ENCODE results near the gene EPHA3.

GRCh38 chr3:89363171-89363570 lies 255.8 kb downstream of the EPHA3 start:
- TF ChIP-seq POLR2A (IDR thresholded peaks at IDR 0.05; ENCODE audit: low read depth, low read length) (no peak), POLR2AphosphoS5 (IDR thresholded peaks at IDR 0.05; ENCODE audit: low read depth, low read length) (no peak), SPI1 (IDR thresholded peaks at IDR 0.05; ENCODE audit: low read depth, low read length) (no peak)
